Erythroblast (primary cell): ENCODE results near the gene ADGRG3.

Experiments
- GATA1 ChIP-seq: IDR thresholded peaks from 2 replicates; pipeline ENCODE4 v1.6.1; 2011; ENCODE audit warnings: low read depth, mild to moderate bottlenecking, control low read depth, low read length, moderate library complexity
- POLR2A ChIP-seq: IDR thresholded peaks from 2 replicates; pipeline ENCODE4 v1.6.1; 2011; ENCODE audit warnings: mild to moderate bottlenecking, low read length

DNA sequence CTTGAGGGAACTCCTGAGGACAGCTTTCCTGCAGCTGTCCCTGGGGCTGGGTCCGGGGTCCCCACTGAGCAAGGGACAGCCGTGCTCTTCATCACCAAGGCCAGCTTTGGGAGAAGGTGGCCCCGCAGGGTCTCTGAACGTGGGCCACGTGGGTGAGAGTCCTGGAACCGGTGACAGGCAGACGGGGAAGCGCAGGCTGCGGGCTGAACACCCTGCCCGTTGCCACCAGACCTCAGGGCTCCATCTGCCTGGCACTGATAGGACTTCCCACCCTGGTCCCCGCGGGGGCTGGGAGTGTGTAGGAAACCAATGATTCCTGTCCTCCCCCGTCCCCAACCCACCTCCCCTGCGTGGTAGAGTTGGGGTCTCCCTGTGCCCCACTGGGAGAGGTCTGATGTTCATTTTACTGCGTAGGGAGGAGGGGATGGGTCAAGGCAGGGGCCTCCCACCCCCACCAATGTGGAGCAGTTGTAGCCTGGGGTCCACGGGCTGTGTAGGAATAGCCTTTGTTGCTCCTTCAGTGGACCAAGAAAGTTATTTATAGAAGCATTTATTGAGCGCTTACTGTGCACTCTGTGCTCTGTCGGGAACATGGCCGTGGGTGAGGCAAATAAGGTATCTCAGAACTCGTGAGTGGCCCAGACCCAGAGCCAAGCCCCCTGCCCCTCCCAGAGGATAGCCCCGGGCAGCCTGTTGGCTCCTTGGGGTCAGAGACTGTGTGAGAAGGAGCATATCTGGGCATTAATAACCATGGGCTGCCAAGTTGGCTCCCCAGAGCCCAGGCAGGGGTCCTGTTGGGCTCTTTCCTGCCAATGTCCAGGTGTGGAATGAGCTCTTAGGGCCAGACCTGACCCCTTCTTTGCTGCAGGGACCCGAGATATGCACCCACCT, 38.3 kb upstream of the ADGRG3 start:
- peak; percentile 27 for TF ChIP-seq POLR2A
- TF ChIP-seq GATA1: no peak
